NOMO-1 treated with DMSO at 0.1 percent for 48 hours (cell line): ENCODE results near the gene CENPT.

Experiments used
- DNase-seq: peaks from one replicate; lab custom pipeline; 2025; ENCODE audit not compliant: unreplicated experiment; lab: John Stamatoyannopoulos, UW

The CENPT gene, protein sequence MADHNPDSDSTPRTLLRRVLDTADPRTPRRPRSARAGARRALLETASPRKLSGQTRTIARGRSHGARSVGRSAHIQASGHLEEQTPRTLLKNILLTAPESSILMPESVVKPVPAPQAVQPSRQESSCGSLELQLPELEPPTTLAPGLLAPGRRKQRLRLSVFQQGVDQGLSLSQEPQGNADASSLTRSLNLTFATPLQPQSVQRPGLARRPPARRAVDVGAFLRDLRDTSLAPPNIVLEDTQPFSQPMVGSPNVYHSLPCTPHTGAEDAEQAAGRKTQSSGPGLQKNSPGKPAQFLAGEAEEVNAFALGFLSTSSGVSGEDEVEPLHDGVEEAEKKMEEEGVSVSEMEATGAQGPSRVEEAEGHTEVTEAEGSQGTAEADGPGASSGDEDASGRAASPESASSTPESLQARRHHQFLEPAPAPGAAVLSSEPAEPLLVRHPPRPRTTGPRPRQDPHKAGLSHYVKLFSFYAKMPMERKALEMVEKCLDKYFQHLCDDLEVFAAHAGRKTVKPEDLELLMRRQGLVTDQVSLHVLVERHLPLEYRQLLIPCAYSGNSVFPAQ

GRCh38 chr16:67847064-67847861 is at the start of gene CENPT:
Gene CENPT, minus strand, starts transcription at chr16:67847693. Its CDS starts 13,834 bp downstream, at chr16:67833859.
- DNase-seq, result peak; percentile 57

DNA sequence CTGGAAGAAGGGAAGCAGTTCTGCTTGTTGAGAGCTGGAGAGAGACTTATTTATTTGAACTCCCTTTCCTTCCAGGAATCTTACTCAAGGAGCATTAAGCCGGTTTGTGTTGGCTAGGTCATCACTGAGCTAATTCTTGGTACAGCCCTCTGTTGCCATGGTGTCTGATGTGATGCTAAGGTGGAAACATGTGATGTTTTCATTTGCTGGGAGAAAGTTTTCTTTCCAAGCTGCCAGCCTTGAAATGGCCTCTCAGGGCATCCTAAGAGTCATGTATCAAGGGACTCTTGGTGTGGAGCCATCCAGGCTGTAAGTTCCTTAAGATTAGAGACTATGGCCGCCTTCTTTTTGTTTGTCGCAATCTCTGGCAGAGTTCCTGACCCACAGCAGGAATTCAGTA is 49.7 kb upstream of the CENPT start:
- DNase-seq, result no peak

GRCh38 chr16:67893743-67894399 is 46.4 kb upstream of the CENPT start:
- no peak for DNase-seq

DNA sequence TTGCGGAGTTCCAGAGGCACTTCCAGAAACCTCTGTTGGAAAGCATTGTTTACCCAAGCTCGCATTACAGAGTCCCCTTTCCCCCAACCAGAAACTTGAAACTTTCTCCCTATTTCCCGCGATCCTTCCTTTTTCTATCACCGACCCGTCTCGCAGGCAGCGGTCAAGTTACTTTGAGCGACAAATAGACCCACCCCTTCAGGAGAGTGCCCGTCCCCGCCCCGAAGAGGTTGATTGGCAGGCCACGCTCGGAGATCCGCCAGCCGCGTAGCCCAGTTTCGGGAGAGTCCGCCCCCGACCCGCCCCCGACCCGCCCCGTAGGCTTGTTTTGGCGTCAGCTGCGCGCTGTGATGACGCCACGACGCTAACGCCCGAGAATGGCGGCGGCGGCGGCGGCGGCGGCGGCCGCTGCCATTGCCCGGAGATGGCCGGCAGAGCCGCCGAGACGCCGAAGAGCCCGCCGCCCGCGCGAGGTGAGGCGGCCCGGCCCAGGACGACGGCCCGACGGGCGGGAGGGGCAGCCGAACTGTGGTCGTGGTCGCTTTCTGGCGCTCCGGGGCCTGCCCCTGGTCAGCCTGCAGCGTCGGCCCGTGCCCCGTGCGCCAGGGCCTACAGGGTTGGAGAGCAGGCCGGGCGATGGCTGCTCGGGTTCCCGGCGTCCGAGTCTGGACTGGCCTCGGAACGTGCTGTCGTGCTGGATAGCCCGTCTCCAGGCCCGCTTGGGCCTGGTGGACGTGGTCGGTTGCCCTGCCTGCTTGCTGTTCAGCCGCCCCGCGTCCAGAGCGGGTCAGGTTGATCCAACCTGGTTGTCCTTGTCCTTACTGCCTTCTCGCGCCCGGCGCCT is 45.6 kb upstream of the CENPT start, which contains the start of gene PSKH1:
Gene PSKH1 (plus strand): TSS at position 356 of the 844 bp plus-strand sequence. CDS start 15,496 bp downstream, outside the sequence.
- DNase-seq, result peak; percentile 96

GRCh38 chr16:67892375-67892774 is 44.9 kb upstream of the CENPT start:
- no peak for DNase-seq

- no peak for DNase-seq
These were observed 40.8 kb upstream of the CENPT start for GRCh38 chr16:67888331-67888730.

GRCh38 chr16:67886387-67886786 is 38.9 kb upstream of the CENPT start:
- no peak for DNase-seq

DNA sequence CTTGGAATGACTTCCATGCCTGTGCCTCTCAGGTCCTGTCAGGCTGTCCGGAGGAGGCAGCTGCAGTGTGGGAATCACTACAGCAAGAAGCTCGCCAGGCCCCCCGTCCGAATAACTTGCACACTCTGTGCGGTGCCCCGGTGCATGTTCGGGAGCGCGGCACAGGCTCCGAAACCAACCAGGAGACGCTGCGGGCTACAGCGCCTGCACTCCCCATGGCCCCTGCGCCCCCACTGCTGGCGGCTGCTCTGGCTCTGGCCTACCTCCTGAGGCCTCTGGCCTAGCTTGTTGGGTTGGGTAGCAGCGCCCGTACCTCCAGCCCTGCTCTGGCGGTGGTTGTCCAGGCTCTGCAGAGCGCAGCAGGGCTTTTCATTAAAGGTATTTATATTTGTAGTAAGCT is 38.5 kb upstream of the CENPT start:
- no peak for DNase-seq

DNA sequence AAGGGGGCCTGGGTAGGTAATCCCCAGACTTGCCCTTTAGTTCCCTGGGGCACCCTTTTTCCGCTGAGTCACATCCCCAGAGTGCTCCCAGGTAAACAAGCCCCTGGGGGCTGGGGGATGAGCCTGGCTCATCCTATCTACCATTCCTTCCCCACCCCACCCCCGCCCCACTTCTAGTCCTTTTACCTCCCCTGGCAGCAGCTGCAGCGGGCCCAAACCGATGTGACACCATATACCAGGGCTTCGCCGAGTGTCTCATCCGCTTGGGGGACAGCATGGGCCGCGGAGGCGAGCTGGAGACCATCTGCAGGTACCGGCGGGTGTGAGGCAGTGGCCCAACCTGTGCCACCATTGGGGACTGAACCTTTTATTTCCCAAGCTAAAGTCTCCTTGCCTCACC is 38.1 kb upstream of the CENPT start:
- DNase-seq, result no peak

- no peak for DNase-seq
These were observed 37.2 kb upstream of the CENPT start, which contains the start of gene NRN1L for GRCh38 chr16:67884684-67885083. Gene NRN1L, plus strand, starts transcription at chr16:67884885. Its CDS starts 19 bp downstream, at chr16:67884904.

DNA sequence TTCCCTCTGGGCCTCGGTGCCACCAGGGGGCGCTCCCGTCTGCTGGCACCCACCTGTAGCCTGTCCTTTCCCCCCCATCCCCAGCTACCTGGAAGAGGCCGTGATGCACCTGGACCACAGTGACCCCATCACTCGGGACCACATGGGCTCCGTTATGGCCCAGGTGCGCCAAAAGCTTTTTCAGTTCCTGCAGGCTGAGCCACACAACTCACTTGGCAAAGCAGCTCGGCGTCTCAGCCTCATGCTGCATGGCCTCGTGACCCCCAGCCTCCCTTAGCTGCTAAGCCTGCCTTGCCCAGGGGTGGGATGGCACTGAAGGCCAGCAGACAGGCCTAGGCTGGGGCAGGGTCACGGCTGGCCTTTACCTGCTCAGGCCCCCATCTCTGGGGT is 36.4 kb upstream of the CENPT start:
- peak; percentile 25 for DNase-seq

DNA sequence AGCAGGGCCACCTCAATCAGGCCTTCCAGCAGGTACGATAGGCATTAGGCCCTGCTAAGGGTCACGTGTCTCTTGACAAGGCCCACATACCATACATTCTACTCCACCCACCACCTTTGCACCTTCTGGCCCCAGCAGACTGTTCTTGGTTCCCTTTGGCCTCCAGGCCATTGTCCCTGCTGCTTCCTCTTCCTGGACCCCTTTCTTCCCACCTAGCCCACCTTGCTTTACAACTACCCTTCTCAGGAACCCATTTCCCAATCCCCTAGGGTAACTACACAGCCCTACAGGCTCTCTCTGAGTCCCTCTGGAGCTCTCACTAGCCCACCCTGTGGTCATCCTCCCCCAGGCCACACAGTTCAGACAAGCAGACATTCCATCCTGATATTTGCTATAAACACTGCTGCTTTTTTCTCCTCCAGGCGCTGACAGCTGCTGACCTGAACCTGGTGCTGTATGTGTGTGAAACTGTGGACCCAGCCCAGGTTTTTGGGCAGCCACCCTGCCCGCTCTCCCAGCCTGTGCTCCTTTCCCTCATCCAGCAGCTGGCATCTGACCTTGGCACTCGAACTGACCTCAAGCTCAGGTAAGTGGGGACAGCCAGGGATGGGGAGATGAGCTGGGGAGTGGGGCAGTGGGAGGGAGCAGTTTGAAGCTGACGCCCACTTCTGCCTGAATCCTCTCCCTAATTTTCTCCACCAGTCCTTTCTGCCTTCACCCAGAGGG is 35.8 kb upstream of the CENPT start:
- no peak for DNase-seq

DNA sequence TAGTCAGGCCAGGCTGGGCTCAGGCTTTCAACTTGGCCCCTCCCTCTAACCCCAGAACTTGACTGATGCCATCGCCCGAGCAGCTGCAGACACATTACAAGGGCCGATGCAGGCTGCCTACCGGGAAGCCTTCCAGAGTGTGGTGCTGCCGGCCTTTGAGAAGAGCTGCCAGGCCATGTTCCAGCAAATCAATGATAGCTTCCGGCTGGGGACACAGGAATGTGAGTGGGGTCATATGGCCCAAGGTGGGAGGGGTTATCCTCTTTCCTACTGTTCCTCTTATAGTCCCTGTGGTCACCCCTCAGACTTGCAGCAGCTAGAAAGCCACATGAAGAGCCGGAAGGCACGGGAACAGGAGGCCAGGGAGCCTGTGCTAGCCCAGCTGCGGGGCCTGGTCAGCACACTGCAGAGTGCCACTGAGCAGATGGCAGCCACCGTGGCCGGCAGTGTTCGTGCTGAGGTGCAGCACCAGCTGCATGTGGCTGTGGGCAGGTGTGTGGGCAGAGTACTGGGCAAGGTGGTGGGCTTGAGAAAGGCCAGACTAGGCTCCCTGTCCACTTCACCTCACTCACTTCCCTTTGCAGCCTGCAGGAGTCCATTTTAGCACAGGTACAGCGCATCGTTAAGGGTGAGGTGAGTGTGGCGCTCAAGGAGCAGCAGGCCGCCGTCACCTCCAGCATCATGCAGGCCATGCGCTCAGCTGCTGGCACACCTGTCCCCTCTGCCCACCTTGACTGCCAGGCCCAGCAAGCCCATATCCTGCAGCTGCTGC is 35.1 kb upstream of the CENPT start:
- DNase-seq, result no peak

DNA sequence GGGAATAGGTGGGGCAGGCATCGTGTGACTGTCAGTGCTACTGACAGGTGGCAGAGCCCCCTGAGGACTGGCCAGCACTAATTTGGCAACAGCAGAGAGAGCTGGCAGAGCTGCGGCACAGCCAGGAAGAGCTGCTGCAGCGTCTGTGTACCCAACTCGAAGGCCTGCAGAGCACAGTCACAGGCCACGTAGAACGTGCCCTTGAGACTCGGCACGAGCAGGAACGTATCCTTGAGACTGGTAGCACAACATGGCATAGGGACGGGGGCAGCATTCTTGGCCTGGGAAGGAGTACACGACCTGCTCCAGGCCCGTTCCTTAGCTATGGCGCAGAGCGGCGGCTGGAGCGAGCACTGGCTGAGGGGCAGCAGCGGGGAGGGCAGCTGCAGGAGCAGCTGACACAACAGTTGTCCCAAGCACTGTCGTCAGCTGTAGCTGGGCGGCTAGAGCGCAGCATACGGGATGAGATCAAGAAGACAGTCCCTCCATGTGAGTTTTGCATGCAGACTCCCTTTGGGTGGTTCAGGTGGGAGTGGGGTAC is 34.2 kb upstream of the CENPT start:
- DNase-seq, result no peak

DNA sequence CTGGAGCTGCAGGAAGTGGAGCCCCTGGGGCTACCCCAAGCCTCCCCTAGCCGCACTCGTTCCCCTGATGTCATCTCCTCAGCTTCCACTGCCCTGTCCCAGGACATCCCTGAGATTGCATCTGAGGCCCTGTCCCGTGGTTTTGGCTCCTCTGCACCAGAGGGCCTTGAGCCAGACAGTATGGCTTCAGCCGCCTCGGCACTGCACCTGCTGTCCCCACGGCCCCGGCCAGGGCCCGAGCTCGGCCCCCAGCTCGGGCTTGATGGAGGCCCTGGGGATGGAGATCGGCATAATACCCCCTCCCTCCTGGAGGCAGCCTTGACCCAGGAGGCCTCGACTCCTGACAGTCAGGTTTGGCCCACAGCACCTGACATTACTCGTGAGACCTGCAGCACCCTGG is 33.1 kb upstream of the CENPT start:
- no peak for DNase-seq

- no peak for DNase-seq
These were observed 32.4 kb upstream of the CENPT start for GRCh38 chr16:67879936-67880335.

DNA sequence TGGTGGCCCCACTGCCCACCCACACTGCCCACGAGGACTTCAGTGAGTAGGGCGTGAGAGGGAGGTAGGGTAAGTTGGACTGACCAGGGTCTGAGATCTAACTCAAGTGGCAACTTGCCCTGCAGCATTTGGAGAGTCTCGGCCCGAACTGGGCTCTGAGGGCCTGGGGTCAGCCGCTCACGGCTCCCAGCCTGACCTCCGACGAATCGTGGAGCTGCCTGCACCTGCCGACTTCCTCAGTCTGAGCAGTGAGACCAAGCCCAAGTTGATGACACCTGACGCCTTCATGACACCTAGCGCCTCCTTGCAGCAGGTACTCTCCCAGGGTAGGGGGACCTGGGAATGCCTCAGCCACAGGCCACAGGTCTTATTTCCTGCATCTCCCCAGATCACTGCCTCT is 32.0 kb upstream of the CENPT start:
- no peak for DNase-seq

GRCh38 chr16:67878846-67879245 is 31.4 kb upstream of the CENPT start:
- no peak for DNase-seq

- no peak for DNase-seq
These were observed 30.7 kb upstream of the CENPT start for GRCh38 chr16:67878232-67878631.
